GM13977 (cell line): ENCODE data around the gene SOX5.

Experiments used
- DNase-seq: peaks from one replicate; pipeline ENCODE4 v3.0.0; 2012; ENCODE audit warnings: low spot score
- in situ Hi-C: fragments of 300-500 bp; cut with MboI; formaldehyde crosslinking; loops from one replicate; pipeline ENCODE4 v1.12.0; 2022; ENCODE audit warnings: low sequenced_read_pairs, low pct_unique_long_range_greater_than_20kb, mixed read lengths, inconsistent platforms; ENCODE audit not compliant: unreplicated experiment
- TF ChIP-seq, protein P1 (sequence below): IDR thresholded peaks from 2 replicates; pipeline ENCODE4 v1.5.1; 2012; ENCODE audit warnings: mild to moderate bottlenecking, control low read depth; ENCODE audit not compliant: insufficient read depth; ENCODE audit errors: extremely low read depth, missing control alignments

SOX5 gene

GRCh38 chr12:23617749-23618148, 331.7 kb downstream of the SOX5 start:
- in situ Hi-C loops, result no loop called here
- TF ChIP-seq, protein P1, sequence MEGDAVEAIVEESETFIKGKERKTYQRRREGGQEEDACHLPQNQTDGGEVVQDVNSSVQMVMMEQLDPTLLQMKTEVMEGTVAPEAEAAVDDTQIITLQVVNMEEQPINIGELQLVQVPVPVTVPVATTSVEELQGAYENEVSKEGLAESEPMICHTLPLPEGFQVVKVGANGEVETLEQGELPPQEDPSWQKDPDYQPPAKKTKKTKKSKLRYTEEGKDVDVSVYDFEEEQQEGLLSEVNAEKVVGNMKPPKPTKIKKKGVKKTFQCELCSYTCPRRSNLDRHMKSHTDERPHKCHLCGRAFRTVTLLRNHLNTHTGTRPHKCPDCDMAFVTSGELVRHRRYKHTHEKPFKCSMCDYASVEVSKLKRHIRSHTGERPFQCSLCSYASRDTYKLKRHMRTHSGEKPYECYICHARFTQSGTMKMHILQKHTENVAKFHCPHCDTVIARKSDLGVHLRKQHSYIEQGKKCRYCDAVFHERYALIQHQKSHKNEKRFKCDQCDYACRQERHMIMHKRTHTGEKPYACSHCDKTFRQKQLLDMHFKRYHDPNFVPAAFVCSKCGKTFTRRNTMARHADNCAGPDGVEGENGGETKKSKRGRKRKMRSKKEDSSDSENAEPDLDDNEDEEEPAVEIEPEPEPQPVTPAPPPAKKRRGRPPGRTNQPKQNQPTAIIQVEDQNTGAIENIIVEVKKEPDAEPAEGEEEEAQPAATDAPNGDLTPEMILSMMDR, result no peak
- no peak for DNase-seq

DNA sequence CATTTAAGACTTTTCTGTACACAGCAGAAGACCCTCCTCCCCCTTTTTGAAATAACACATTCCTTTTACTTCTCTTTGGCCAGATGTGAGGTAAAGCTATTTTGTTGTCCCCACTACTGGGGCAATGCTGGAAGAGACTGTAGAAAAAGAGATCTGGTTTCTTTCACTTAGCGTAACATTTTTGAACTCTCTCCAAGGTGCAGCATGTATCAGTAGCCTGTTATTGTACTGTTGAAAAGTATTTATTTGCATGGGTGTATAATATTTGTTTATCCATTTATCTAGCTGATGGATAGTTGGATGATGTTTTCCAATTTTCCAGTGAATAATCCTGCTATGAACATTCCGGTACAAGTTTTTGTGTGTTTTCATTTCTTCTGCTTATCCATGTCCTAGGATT, 335.2 kb downstream of the SOX5 start:
- in situ Hi-C loops, result no loop called here
- DNase-seq, result no peak

GRCh38 chr12:23611320-23611719, 338.1 kb downstream of the SOX5 start:
- DNase-seq, result no peak
- TF ChIP-seq, protein P1, result no peak
- in situ Hi-C loops, result no loop called here

More for the DNA sequence above, 335.2 kb downstream of the SOX5 start:
- TF ChIP-seq, protein P1, result no peak

DNA sequence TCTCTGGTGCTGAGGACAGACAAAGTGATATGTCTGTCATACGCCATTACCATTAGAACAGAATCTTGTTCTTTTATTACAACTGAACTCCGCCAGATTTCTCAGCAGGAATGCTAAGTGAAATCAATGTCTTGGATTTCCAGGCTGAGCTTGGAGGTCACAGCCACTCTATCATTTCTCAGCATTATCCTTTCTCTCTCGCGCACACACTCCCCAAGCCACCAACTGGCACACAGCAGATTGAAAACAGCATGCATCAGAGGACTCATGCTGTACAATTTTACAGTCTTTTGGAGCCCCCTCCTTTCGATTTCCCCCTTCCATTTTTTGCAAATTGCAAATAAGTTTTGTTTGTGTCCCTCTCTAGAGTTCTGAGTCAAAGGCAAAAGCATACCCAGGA, 348.6 kb downstream of the SOX5 start:
- DNase-seq, result no peak
- in situ Hi-C loops, result no loop called here
- TF ChIP-seq, protein P1, result no peak

DNA sequence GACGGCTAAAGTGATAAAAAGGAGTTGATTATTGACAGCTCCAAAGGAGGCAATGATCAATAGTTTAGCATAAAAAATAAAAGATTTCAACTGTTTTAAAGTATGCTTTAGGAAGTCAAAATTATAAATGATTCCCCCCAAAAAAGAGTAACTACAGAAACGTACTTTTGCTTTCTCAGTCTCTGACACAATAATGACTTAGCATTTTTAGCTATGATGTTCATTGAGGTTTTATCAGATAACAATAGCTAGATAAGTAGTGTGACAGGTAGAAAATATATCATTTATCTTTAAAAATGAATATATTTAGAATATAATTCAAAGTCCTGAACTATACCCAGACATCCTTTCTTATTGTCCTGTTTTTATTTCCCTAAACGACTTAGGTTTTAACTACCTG, 352.9 kb downstream of the SOX5 start:
- TF ChIP-seq, protein P1, result no peak
- no peak for DNase-seq
- in situ Hi-C loops, result no loop called here

DNA sequence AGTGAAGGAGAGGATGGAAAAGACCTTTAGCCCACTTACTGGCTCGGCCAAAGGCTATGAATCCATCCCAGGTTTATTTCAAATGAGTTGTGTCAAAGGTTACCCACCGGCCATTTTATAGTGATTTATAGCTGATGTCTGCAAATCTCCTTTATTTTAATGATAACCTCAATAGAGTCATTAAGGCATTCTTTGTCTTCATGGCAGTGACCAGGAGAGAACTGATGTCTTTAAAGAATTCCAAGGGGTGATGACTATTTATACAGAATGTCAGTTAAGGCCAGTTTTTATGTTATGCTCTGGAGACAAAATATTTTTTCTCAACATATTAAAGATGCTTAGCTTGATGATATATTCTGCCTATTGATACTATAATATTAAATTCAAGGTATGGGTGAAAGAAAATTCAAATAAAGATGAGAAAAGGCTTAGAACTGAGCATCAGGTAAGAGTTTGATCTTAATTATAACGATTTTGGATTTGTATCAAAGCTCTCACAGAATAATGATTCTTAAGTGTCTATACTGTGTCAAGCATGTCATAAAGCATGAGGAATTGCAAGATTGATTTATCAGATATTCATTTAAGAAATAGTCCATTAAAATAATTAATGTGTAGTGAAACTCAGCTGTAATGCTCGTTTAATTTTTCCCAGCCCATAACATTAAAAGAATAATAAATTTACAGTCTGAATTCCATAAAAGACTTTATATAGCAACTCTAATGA, 361.5 kb downstream of the SOX5 start:
- DNase-seq, result no peak
- TF ChIP-seq, protein P1, result no peak
- in situ Hi-C loops, result no loop called here
